A204.1 (cell line): ENCODE results near the gene NOX1.
"Not testable (repeated sequence)": the region's sequence is repeated elsewhere in the genome, so short reads cannot be mapped to it uniquely, and the experiment has no call there.

Experiments used
- FAIRE-seq: peaks from 2 replicates; lab custom pipeline; 2012; peaks lifted over from hg19 to GRCh38; lab: Jason Lieb, UNC

Gene NOX1

GRCh38 chrX:100819534-100819836, 54.7 kb downstream of the NOX1 start:
- FAIRE-seq: no peak

- FAIRE-seq: no peak
Observed at GRCh38 chrX:100817340-100817739, 56.8 kb downstream of the NOX1 start.

GRCh38 chrX:100812216-100813158, 61.7 kb downstream of the NOX1 start:
- FAIRE-seq: no peak

GRCh38 chrX:100808265-100808664, 65.9 kb downstream of the NOX1 start:
- not testable (repeated sequence) for FAIRE-seq

- FAIRE-seq: no peak
Observed at GRCh38 chrX:100804780-100805179, 69.4 kb downstream of the NOX1 start.

- FAIRE-seq: no peak
Observed at GRCh38 chrX:100802843-100803242, 71.3 kb downstream of the NOX1 start.

GRCh38 chrX:100798484-100799214, 75.5 kb downstream of the NOX1 start:
- FAIRE-seq: no peak

- no peak for FAIRE-seq
Observed at GRCh38 chrX:100797359-100797758, 76.8 kb downstream of the NOX1 start.

- FAIRE-seq: not testable (repeated sequence)
Observed at GRCh38 chrX:100796371-100796770, 77.8 kb downstream of the NOX1 start.
